ENCODE data around the gene MKNK1. TPM values are rescaled to one million over a fixed set of nuclear protein-coding genes. Genes with fewer than 3 reads are reported as not detected.

MKNK1 gene
- total and polyA plus RNA-seq, 2 experiments from 2014 or later: 18.6 to 23.7 TPM

DNA sequence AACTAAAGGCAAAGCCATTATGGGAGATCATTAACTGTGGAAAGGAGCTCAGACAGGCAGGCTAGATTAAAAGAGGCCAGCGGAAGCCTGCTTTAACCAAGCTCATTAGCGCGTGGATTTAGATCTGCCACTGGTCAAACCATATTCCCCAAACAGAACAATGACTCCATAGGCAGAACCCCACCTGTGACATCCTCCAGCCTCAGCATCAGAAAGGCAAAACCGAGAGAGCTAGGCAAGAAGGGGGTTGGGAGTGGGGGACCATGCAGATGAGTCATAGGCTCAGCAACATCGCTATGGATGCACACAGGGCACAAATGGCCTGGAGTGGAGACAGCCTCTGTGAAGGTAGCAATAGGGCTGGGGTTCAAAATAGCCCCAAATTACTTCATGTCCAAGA lies 20.6 kb downstream of the MKNK1 start:
- H3K9me3 ChIP-seq (ENCODE audit: low read depth): no peaks in the 10 kb centered on the region
- TF ChIP-seq, protein P1, sequence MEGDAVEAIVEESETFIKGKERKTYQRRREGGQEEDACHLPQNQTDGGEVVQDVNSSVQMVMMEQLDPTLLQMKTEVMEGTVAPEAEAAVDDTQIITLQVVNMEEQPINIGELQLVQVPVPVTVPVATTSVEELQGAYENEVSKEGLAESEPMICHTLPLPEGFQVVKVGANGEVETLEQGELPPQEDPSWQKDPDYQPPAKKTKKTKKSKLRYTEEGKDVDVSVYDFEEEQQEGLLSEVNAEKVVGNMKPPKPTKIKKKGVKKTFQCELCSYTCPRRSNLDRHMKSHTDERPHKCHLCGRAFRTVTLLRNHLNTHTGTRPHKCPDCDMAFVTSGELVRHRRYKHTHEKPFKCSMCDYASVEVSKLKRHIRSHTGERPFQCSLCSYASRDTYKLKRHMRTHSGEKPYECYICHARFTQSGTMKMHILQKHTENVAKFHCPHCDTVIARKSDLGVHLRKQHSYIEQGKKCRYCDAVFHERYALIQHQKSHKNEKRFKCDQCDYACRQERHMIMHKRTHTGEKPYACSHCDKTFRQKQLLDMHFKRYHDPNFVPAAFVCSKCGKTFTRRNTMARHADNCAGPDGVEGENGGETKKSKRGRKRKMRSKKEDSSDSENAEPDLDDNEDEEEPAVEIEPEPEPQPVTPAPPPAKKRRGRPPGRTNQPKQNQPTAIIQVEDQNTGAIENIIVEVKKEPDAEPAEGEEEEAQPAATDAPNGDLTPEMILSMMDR (IDR thresholded peaks at IDR 0.05; ENCODE audit: low read depth, low read length): no peak
- H3K4me3 ChIP-seq: no peak overlapping the region
- DNase-seq (ENCODE audit: low read depth in 1 of 2, low spot score in 1 of 2): no peak
- H3K4me1 ChIP-seq (ENCODE audit: low read depth): no peaks in the 10 kb centered on the region
- no peaks in the 10 kb centered on the region for H3K27me3 ChIP-seq
- no peak overlapping the region for H3K27ac ChIP-seq
- peaks cover 6% of the 10 kb centered on the region for H3K36me3 ChIP-seq

GRCh38 chr1:46582972-46583371 lies 21.1 kb downstream of the MKNK1 start:
- TF ChIP-seq, protein P1 (IDR thresholded peaks at IDR 0.05; ENCODE audit: low read depth, low read length): no peak
- Histone ChIP-seq H3K9me3 (ENCODE audit: low read depth) (no peaks in the 10 kb centered on the region), H3K36me3 (peaks cover 6% of the 10 kb centered on the region), H3K27me3 (no peaks in the 10 kb centered on the region), H3K27ac (no peak overlapping the region), H3K4me1 (ENCODE audit: low read depth) (no peaks in the 10 kb centered on the region), H3K4me3 (no peak overlapping the region)
- peak in 1 of 2 donors; percentile 34 for DNase-seq (ENCODE audit: low read depth in 1 of 2, low spot score in 1 of 2)

- H3K4me3 ChIP-seq: no peak overlapping the region
- TF ChIP-seq, protein P1 (IDR thresholded peaks at IDR 0.05; ENCODE audit: low read depth, low read length): no peak
- H3K27me3 ChIP-seq: no peaks in the 10 kb centered on the region
- no peak overlapping the region for H3K27ac ChIP-seq
- no peaks in the 10 kb centered on the region for H3K9me3 ChIP-seq (ENCODE audit: low read depth)
- no peak for DNase-seq (ENCODE audit: low read depth in 1 of 2, low spot score in 1 of 2)
- no peaks in the 10 kb centered on the region for H3K4me1 ChIP-seq (ENCODE audit: low read depth)
- peaks cover 6% of the 10 kb centered on the region for H3K36me3 ChIP-seq
Observed at GRCh38 chr1:46581681-46582455, 22.2 kb downstream of the MKNK1 start.

GRCh38 chr1:46580140-46580903 lies 23.7 kb downstream of the MKNK1 start:
- no peak for DNase-seq (ENCODE audit: low read depth in 1 of 2, low spot score in 1 of 2)
- Histone ChIP-seq H3K9me3 (ENCODE audit: low read depth) (no peaks in the 10 kb centered on the region), H3K4me3 (no peak overlapping the region), H3K4me1 (ENCODE audit: low read depth) (no peaks in the 10 kb centered on the region), H3K27me3 (no peaks in the 10 kb centered on the region), H3K36me3 (peaks cover 6% of the 10 kb centered on the region), H3K27ac (no peak overlapping the region)
- TF ChIP-seq, protein P1 (IDR thresholded peaks at IDR 0.05; ENCODE audit: low read depth, low read length): no peak

DNA sequence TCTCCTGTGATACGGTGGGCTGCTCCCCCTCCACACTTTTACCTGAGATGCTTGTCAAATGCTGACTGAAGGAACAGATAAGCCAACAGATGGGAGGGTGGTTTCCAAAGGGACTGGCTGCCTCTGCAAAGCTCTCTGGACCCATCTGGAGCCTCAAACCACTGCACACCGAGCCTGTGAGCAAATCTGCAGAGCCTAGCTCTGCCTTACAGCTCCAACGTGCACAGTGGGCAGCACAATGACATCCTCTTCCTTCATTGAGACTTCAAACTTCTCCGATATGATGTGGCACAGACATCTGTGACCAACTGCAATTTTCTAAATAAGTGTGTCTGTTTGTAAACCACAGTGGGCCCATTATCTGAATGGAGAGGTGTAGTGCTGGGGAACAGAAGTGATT lies 26.4 kb downstream of the MKNK1 start:
- no peak for DNase-seq (ENCODE audit: low read depth in 1 of 2, low spot score in 1 of 2)
- TF ChIP-seq, protein P1 (IDR thresholded peaks at IDR 0.05; ENCODE audit: low read depth, low read length): no peak
- Histone ChIP-seq H3K36me3 (peaks cover 6% of the 10 kb centered on the region), H3K27me3 (no peaks in the 10 kb centered on the region), H3K4me1 (ENCODE audit: low read depth) (no peaks in the 10 kb centered on the region), H3K9me3 (ENCODE audit: low read depth) (no peaks in the 10 kb centered on the region), H3K4me3 (no peak overlapping the region), H3K27ac (no peak overlapping the region)

Data from cardiac muscle cell (in vitro differentiated cells and primary cell).